ENCODE measurements around the gene VPS50.

Gene VPS50

GRCh38 chr7:93231799-93232672 lies at the start of gene VPS50:
VPS50 (plus strand) TSS chr7:93232366; CDS start chr7:93232468, 102 bp downstream.
- DNase-seq (ENCODE audit: low read depth): peak; percentile 94
- H3K4me3 ChIP-seq (ENCODE audit: low read length): peak within 1 kb of the TSS; percentile 95
- no peak for TF ChIP-seq CTCF (conservative IDR thresholded peaks at IDR 0.05; ENCODE audit: low read length)

- no peak for TF ChIP-seq CTCF (conservative IDR thresholded peaks at IDR 0.05; ENCODE audit: low read length)
- DNase-seq (ENCODE audit: low read depth): no peak
- no peak overlapping the region for H3K4me3 ChIP-seq (ENCODE audit: low read length)
Observed at GRCh38 chr7:93185303-93186027, 46.7 kb upstream of the VPS50 start.

GRCh38 chr7:93188870-93189634 lies 43.1 kb upstream of the VPS50 start:
- H3K4me3 ChIP-seq (ENCODE audit: low read length): no peak overlapping the region
- no peak for DNase-seq (ENCODE audit: low read depth)
- no peak for TF ChIP-seq CTCF (conservative IDR thresholded peaks at IDR 0.05; ENCODE audit: low read length)

- DNase-seq (ENCODE audit: low read depth): peak; percentile 5
- H3K4me3 ChIP-seq (ENCODE audit: low read length): no peak overlapping the region
- TF ChIP-seq CTCF (conservative IDR thresholded peaks at IDR 0.05; ENCODE audit: low read length): no peak
Observed at GRCh38 chr7:93194386-93194785, 37.8 kb upstream of the VPS50 start.

GRCh38 chr7:93196336-93196735 lies 35.8 kb upstream of the VPS50 start:
- H3K4me3 ChIP-seq (ENCODE audit: low read length): no peak overlapping the region
- no peak for DNase-seq (ENCODE audit: low read depth)
- no peak for TF ChIP-seq CTCF (conservative IDR thresholded peaks at IDR 0.05; ENCODE audit: low read length)

- no peak overlapping the region for H3K4me3 ChIP-seq (ENCODE audit: low read length)
- DNase-seq (ENCODE audit: low read depth): no peak
- TF ChIP-seq CTCF (conservative IDR thresholded peaks at IDR 0.05; ENCODE audit: low read length): no peak
Observed at GRCh38 chr7:93198472-93198871, 33.7 kb upstream of the VPS50 start.
